PFSK-1 (cell line): Measurements from ENCODE around the gene PNISR.
A peak's percentile ranks its signal among the peaks of the same experiment; 100 is the strongest.

Experiments
- FOXP2 ChIP-seq: optimal IDR thresholded peaks from 2 replicates; pipeline ENCODE3; 2011; ENCODE audit warnings: borderline replicate concordance, control low read depth, inconsistent platforms; ENCODE audit not compliant: insufficient read depth; ENCODE audit errors: extremely low read length, extremely low read depth
- POLR2AphosphoS5 ChIP-seq: IDR thresholded peaks from 2 replicates; pipeline ENCODE4 v1.6.1; 2012; ENCODE audit warnings: low read depth, mild to moderate bottlenecking, control low read depth, low read length, moderate library complexity
- REST ChIP-seq, 2 experiments: IDR thresholded peaks; 2 replicates each; pipeline versions ENCODE4 v1.6.1 to v1.8.0; 2011 to 2012; ENCODE audit warnings: low read depth in 2 of 2, low read length in 2 of 2, control low read depth in 1 of 2, inconsistent platforms in 1 of 2, mild to moderate bottlenecking in 1 of 2, moderate library complexity in 1 of 2; ENCODE audit not compliant: insufficient read depth in 1 of 2
- SIN3A ChIP-seq: IDR thresholded peaks from 2 replicates; pipeline ENCODE4 v1.6.1; 2012; ENCODE audit warnings: mild to moderate bottlenecking, low read length, moderate library complexity, borderline replicate concordance; ENCODE audit not compliant: insufficient read depth
- TAF1 ChIP-seq: IDR thresholded peaks from 2 replicates; pipeline ENCODE4 v1.6.1; 2012; ENCODE audit warnings: low read length, control low read depth, borderline replicate concordance; ENCODE audit not compliant: insufficient read depth

PNISR gene

GRCh38 chr6:99353126-99353525 lies 72.0 kb downstream of the PNISR start:
- TF ChIP-seq REST (IDR thresholded peaks at IDR 0.05; ENCODE audit: insufficient read depth in 1 of 2, low read depth in 2 of 2, low read length in 2 of 2) = peak; percentile 77 to 94
- no peak for TF ChIP-seq SIN3A
- TF ChIP-seq POLR2AphosphoS5 = no peak

GRCh38 chr6:99350573-99350972 lies 74.5 kb downstream of the PNISR start:
- TF ChIP-seq SIN3A (no peak), POLR2AphosphoS5 (no peak), REST (IDR thresholded peaks at IDR 0.05; ENCODE audit: insufficient read depth in 1 of 2, low read depth in 2 of 2, low read length in 2 of 2) (no peak), FOXP2 (no peak), TAF1 (no peak)

GRCh38 chr6:99349171-99350141 lies 75.7 kb downstream of the PNISR start, which contains the start of gene FAXC:
Gene FAXC (minus strand): TSS chr6:99349674. CDS start chr6:99349372, 302 bp downstream.
- TF ChIP-seq FOXP2 = no peak
- no peak for TF ChIP-seq POLR2AphosphoS5

- no peak for TF ChIP-seq FOXP2
- TF ChIP-seq TAF1 = no peak
- no peak for TF ChIP-seq POLR2AphosphoS5
- no peak for TF ChIP-seq SIN3A
- no peak for TF ChIP-seq REST (IDR thresholded peaks at IDR 0.05; ENCODE audit: insufficient read depth in 1 of 2, low read depth in 2 of 2, low read length in 2 of 2)
Measured at GRCh38 chr6:99348288-99349170, 76.6 kb downstream of the PNISR start.
